Adrenal gland (tissue), 12 donors: ENCODE data around the gene MYH9. TPM values are rescaled to one million over a fixed set of nuclear protein-coding genes. Genes with fewer than 3 reads are reported as not detected.

Experiments
- DNase-seq, 7 donors: peaks; one replicate each; pipeline ENCODE4 v3.0.0-alpha.2; 2019 to 2020
- H3K27ac ChIP-seq, 5 donors: fragments of 200-600 bp; sonication (generic) in 4 of 5; 1 replicate in 3 of 5; 2 replicates in 2 of 5; pipeline versions ENCODE4 v1.5.1 to v1.8.0; 2016 to 2020; ENCODE audit warnings: mild to moderate bottlenecking in 1 of 5
- H3K27me3 ChIP-seq: fragments of 200-600 bp; 2 replicates; pipeline ENCODE4 v1.8.0; 2021
- H3K36me3 ChIP-seq, 2 donors: fragments of 200-600 bp; replicated peaks in 1 of 2; 1 replicate in 1 of 2; 2 replicates in 1 of 2; pipeline versions ENCODE4 v1.5.1 to v1.8.0; 2018 to 2022
- H3K4me1 ChIP-seq, 2 donors: fragments of 200-600 bp; replicated peaks in 1 of 2; 1 replicate in 1 of 2; 2 replicates in 1 of 2; pipeline versions ENCODE4 v1.5.1 to v1.8.0; 2018 to 2021
- H3K4me3 ChIP-seq, 4 donors: fragments of 200-600 bp; sonication (generic) in 3 of 4; one replicate each; pipeline ENCODE4 v1.5.1; 2016 to 2018
- H3K9me3 ChIP-seq, 3 donors: fragments of 200-600 bp; sonication (generic) in 1 of 3; replicated peaks in 1 of 3; 1 replicate in 2 of 3; 2 replicates in 1 of 3; pipeline versions ENCODE4 v1.5.1 to v1.8.0; 2016 to 2021
- CTCF ChIP-seq, 6 experiments: fragments of 450-650 bp in 4 of 6; fragments of 200-600 bp in 2 of 6; sonication (generic) in 1 of 6; IDR thresholded peaks; 1 replicate in 5 of 6; 2 replicates in 1 of 6; pipeline versions ENCODE4 v1.5.1 to v1.8.0; 2016 to 2021; ENCODE audit warnings: antibody characterized with exemption in 6 of 6, mild to moderate bottlenecking in 2 of 6, moderate library complexity in 1 of 6
- POLR2A ChIP-seq, 2 donors: fragments of 450-650 bp; IDR thresholded peaks; one replicate each; pipeline ENCODE4 v1.6.1; 2017; ENCODE audit warnings: antibody characterized with exemption in 2 of 2, mild to moderate bottlenecking in 2 of 2, moderate library complexity in 1 of 2
- WGBS, 4 donors: extraction: QIAGEN DNeasy Blood & Tissue Kit in 2 of 4; methylation state at CpG; one replicate each; pipeline versions ENCODE4 v1.1.5 to v1.1.7; 2013 to 2017; 5-methylcytosine and 5-hydroxymethylcytosine counted together
- intact Hi-C, 2 donors: fragments of 100-400 bp; cut with DNase I; formaldehyde crosslinking; loops; one replicate each; pipeline versions ENCODE4 v1.14.1 to v1.15.0; 2022 to 2023
- polyA plus RNA-seq, 3 donors: library from polyadenylated mRNA; stranded (reverse); fragments of 200-250 nt in 2 of 3; fragments of 350-450 nt in 1 of 3; fragmentation: Illumina TruSeq in 1 of 3; extraction: RNeasy Lipid Tissue Mini Kit (QIAGEN cat#74804) in 1 of 3; gene quantifications; one replicate each; pipeline ENCODE4 v1.2.3, GENCODE V29; 2013 to 2014
- total RNA-seq, 9 donors: library from RNA; depleted of rRNA in 4 of 9; stranded (reverse); fragments of >200 nt in 4 of 9; fragments of 120-200 nt in 1 of 9; fragmentation: NEBNext Ultra II Directional in 1 of 9; extraction: Animal tissue kit (Norgen Biotek cat#: 25700) in 1 of 9; gene quantifications; one replicate each; pipeline versions ENCODE4 v1.1.0 to v1.2.4, GENCODE V29; 2013 to 2023
- donor health status: healthy with polysubstance abuse.
- donor health status: Bipolar disorder and iron deficiency.
- donor health status: DM: yes; HTN: yes; CAD: no.
- donor health status: DM: no; HTN: no; CAD: no.
- donor health status: DM: no; HTN: no; CAD: no.
- donor health status: DM: yes; HTN: yes; CAD: no.

Gene MYH9
- total and polyA plus RNA-seq, 12 donors = 96.2 to 427 (median 319) TPM

GRCh38 chr22:36328635-36329253 lies 59.0 kb downstream of the MYH9 start:
- H3K4me1 ChIP-seq = peaks cover 57 to 94% of the 10 kb centered on the region in 2 donors
- intact Hi-C loops = loop anchor here in 1 of 2 donors (10.0 kb wide), 1 partner anchor 56 kb away; the partner anchor contains the start of gene MYH9
- no peaks in the 10 kb centered on the region for H3K27me3 ChIP-seq
- peaks cover 0 to 43% of the 10 kb centered on the region in 2 donors for H3K36me3 ChIP-seq
- TF ChIP-seq POLR2A (IDR thresholded peaks at IDR 0.05) (peak in 1 of 2 donors; percentile 60), CTCF (IDR thresholded peaks at IDR 0.05) (no peak)
- H3K4me3 ChIP-seq = no peak overlapping the region
- peak; percentile 83 to 96 (median 94) for DNase-seq
- peak overlapping the region; percentile 58 to 97 (median 92) for H3K27ac ChIP-seq
- no peaks in the 10 kb centered on the region for H3K9me3 ChIP-seq
- WGBS, 4 donors = 21 to 33% (median 23%) methylated on average over 20 to 23 of the region's 23 CpGs

- peaks cover 0 to 47% of the 10 kb centered on the region in 2 donors for H3K36me3 ChIP-seq
- no peak overlapping the region for H3K4me3 ChIP-seq
- peak overlapping the region; percentile 58 to 97 (median 92) for H3K27ac ChIP-seq
- WGBS, 4 donors = 44 to 55% (median 50%) methylated on average over 12 to 13 of the region's 13 CpGs
- peak in 6 of 7 donors; percentile 55 to 73 (median 68) for DNase-seq
- no peaks in the 10 kb centered on the region for H3K9me3 ChIP-seq
- no peaks in the 10 kb centered on the region for H3K27me3 ChIP-seq
- peaks cover 61 to 94% of the 10 kb centered on the region in 2 donors for H3K4me1 ChIP-seq
- intact Hi-C loops = loop anchor here in 1 of 2 donors (10.0 kb wide), 1 partner anchor 57 kb away; the partner anchor contains the start of gene MYH9
- no peak for TF ChIP-seq CTCF (IDR thresholded peaks at IDR 0.05)
- no peak for TF ChIP-seq POLR2A (IDR thresholded peaks at IDR 0.05)
These were observed 59.7 kb downstream of the MYH9 start for GRCh38 chr22:36327922-36328551.

GRCh38 chr22:36326178-36327161 lies 61.3 kb downstream of the MYH9 start:
- H3K36me3 ChIP-seq = peaks cover 0 to 57% of the 10 kb centered on the region in 2 donors
- intact Hi-C loops = loop anchor here in 1 of 2 donors (10.0 kb wide), 1 partner anchor 58 kb away; the partner anchor contains the start of gene MYH9
- no peaks in the 10 kb centered on the region for H3K27me3 ChIP-seq
- peak overlapping the region in 3 of 5 donors; percentile 85 to 97 (median 96) for H3K27ac ChIP-seq
- no peaks in the 10 kb centered on the region for H3K9me3 ChIP-seq
- WGBS, 4 donors = 53 to 59% (median 56%) methylated on average over 19 to 20 of the region's 20 CpGs
- peaks cover 55 to 89% of the 10 kb centered on the region in 2 donors for H3K4me1 ChIP-seq
- DNase-seq = peak in 1 of 7 donors; percentile 16
- H3K4me3 ChIP-seq = no peak overlapping the region
- TF ChIP-seq POLR2A (IDR thresholded peaks at IDR 0.05) = no peak
- no peak for TF ChIP-seq CTCF (IDR thresholded peaks at IDR 0.05)
